ENCODE measurements around the gene GAB1. TPM values are rescaled to one million over a fixed set of nuclear protein-coding genes. Genes with fewer than 3 reads are reported as not detected.

GAB1 gene
- total RNA-seq, 1 experiment from 2014 or later, result 15.3 TPM

- Mint-ChIP-seq H3K36me3 (ENCODE audit: insufficient read depth in 1 of 3, low read depth in 3 of 3) (no peaks in the 10 kb centered on the region), H3K27ac (no peak overlapping the region), H3K27me3 (ENCODE audit: low read depth) (no peaks in the 10 kb centered on the region), H3K9me3 (no peaks in the 10 kb centered on the region), H3K4me3 (no peak overlapping the region), H3K4me1 (peaks cover 23% of the 10 kb centered on the region in 2 experiments)
- no peak overlapping the region for H2BK12ac ChIP-seq (ENCODE audit: insufficient read length, low read depth, low read length)
- H2BK15ac ChIP-seq (ENCODE audit: low read depth, low read length), result no peak overlapping the region
- DNase-seq, result no peak
- no peak overlapping the region for H2BK20ac ChIP-seq (ENCODE audit: low read depth, low read length, poor library complexity, severe bottlenecking)
- H2AFZ ChIP-seq (ENCODE audit: low read length), result no peak overlapping the region
- H3K23ac ChIP-seq (ENCODE audit: insufficient read length, low read depth, low read length), result no peak overlapping the region
- H3K4me1 ChIP-seq (ENCODE audit: insufficient read depth, low read length), result no peaks in the 10 kb centered on the region
- H4K5ac ChIP-seq (ENCODE audit: insufficient read length, low read depth, low read length), result no peak overlapping the region
- H2AK5ac ChIP-seq (ENCODE audit: insufficient read length, low read length), result no peak overlapping the region
- H3K23me2 ChIP-seq (ENCODE audit: insufficient read length, low read depth, low read length, poor library complexity, severe bottlenecking), result no peaks in the 10 kb centered on the region
- H3K14ac ChIP-seq (ENCODE audit: insufficient read depth, low read length), result no peak overlapping the region
- no peaks in the 10 kb centered on the region for H3K79me2 ChIP-seq (ENCODE audit: insufficient read depth, low read length)
- H3T11ph ChIP-seq (ENCODE audit: low read length), result no peak overlapping the region
- no peak overlapping the region for H3K9ac ChIP-seq (ENCODE audit: extremely low read depth, insufficient read length, low read length)
- no peak overlapping the region for H2BK5ac ChIP-seq (ENCODE audit: insufficient read length, low read length)
- H4K20me1 ChIP-seq (ENCODE audit: control insufficient read depth, insufficient read depth, insufficient read length), result no peaks in the 10 kb centered on the region
- no CpG with 5 or more reads among the region's 4 CpGs for WGBS (ENCODE audit: extremely low coverage, insufficient read length, low lambda C conversion rate)
- no peaks in the 10 kb centered on the region for H3K9me3 ChIP-seq (ENCODE audit: control insufficient read depth, low read depth, low read length)
- no peak for TF ChIP-seq CTCF (conservative IDR thresholded peaks at IDR 0.05)
- no peaks in the 10 kb centered on the region for H3K27me3 ChIP-seq (ENCODE audit: insufficient read depth, low read length)
- no peak overlapping the region for H4K8ac ChIP-seq (replicated peaks; ENCODE audit: insufficient read length, low read depth, low read length)
- H3K79me1 ChIP-seq (ENCODE audit: insufficient read depth, low read depth, low read length, poor library complexity, severe bottlenecking), result no peaks in the 10 kb centered on the region
- H3K4me2 ChIP-seq (ENCODE audit: insufficient read depth, insufficient read length, low read length), result no peak overlapping the region
- H2BK120ac ChIP-seq (ENCODE audit: low read depth, low read length, poor library complexity, severe bottlenecking), result no peak overlapping the region
- H3K4ac ChIP-seq (ENCODE audit: low read depth, low read length), result no peak overlapping the region
- H4K91ac ChIP-seq (ENCODE audit: insufficient read length, low read depth, low read length), result no peak overlapping the region
- no peak overlapping the region for H3K27ac ChIP-seq (ENCODE audit: insufficient read length, low read depth, low read length)
- H3K56ac ChIP-seq (ENCODE audit: insufficient read length, low read depth, low read length), result no peak overlapping the region
- H3K18ac ChIP-seq (ENCODE audit: insufficient read length, low read depth, low read length), result no peak overlapping the region
Observed at GRCh38 chr4:143288171-143288570, 48.5 kb upstream of the GAB1 start.
